HG03571 (cell line): ENCODE results near the gene PRKCD.

ENCODE experiments used
- ATAC-seq: cut with Tn5 transposase; IDR thresholded peaks from one replicate; pipeline ENCODE4 v1.9.1; 2021; ENCODE audit not compliant: unreplicated experiment

The PRKCD gene

DNA sequence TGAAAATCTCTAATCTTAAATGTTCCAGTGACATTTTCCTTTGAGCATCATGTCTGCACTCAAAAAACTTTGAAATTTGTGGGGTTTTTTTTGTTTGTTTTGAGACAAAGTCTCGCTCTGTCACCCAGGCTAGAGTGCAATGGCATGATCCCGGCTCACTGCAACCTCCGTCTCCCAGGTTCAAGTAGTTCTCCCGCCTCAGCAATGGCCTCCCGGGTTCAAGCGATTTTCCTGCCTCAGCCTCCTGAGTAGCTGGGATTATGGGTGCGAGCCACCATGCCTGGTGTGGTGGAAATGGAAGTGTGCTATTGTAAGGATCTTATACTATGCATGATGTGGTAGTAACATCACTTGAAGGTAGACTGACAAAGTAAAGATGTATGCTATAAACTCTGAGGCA lies 52.3 kb downstream of the PRKCD start:
- no peak for ATAC-seq

DNA sequence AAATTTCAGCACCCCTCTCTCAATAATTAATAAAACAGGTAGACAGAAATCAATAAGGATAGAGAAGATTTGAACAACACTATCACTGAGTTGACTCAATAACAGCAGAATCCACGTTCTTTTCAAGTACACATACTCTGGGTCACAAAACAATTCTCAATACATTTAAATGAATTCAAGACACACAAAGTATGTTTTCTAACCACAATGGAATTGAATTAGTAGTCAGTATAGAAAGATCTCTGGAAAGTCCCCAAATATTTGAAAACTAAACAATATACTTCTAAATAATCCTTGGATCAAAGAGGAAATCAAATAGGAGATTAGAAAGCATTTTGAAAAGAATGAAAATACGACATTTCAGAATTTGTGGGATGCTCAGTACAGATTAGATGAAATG lies 54.8 kb downstream of the PRKCD start:
- ATAC-seq = no peak

DNA sequence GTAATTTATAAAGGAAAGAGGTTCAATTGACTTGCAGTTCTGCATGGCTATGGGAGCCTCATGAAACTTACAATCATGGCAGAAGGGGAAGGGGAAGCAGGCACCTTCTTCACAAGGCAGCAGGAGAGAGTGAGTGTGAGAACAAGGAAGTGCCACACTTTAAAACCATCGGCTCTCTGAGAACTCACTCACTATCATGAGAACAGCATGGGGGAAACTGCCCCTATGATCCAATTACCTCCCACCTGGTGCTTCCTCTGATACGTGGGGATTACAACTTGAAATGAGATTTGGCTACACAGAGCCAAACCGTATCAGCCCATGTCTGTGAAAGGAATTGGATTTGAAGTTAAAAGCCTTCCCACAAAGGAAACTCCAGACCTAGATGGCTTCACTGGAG lies 55.7 kb downstream of the PRKCD start:
- ATAC-seq = no peak

DNA sequence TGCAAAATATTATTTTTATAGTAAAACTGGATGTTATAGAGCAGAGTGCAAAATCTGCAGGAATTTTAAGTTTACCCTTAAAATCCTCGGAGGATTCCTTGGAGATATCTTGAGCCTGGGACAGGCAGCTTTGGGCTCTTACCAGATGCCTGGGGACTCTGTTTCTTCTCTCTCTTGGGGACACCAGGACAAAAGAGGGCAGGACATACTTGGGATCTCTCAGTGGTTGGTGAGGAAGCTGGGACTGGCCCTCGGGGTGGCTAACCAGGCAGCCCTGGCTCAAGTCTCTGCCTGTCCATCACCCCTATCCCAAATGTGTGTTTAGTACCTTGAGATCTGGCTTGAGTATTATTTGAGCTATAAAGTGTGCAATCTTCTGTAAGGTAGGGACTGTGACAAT lies 56.2 kb downstream of the PRKCD start:
- ATAC-seq = no peak

GRCh38 chr3:53218131-53218530 lies 57.1 kb downstream of the PRKCD start:
- no peak for ATAC-seq

DNA sequence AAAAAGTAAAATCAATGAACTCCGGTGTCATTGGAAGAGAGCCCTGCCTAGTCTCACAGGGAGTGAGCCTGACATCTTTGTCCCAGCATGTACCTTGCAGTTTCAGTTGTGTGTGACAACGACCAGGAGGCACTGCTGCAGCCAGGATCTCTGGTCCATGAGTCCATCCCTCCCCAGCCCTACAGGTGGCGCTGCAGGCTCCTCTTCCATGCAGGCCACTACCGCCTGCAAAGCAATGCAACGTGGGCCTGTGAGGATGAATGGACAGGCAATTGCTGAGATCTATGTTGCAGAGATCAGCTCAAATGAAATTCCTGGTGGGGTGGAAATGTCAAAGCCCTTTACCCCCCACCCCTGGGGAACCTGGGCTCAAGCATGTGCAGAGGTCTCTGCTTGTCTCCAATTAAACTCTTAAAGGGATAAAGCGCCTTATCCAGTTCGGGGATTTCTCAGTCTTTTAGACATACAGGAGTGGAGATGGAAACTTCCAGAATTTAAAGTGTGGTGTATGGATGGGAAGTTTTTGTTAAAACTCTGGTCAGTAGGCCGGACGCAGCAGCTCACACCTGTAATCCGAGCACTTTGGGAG lies 59.0 kb downstream of the PRKCD start:
- ATAC-seq = no peak

GRCh38 chr3:53221345-53221744 lies 60.3 kb downstream of the PRKCD start:
- ATAC-seq = no peak

GRCh38 chr3:53221827-53222182 lies 60.8 kb downstream of the PRKCD start:
- no peak for ATAC-seq

DNA sequence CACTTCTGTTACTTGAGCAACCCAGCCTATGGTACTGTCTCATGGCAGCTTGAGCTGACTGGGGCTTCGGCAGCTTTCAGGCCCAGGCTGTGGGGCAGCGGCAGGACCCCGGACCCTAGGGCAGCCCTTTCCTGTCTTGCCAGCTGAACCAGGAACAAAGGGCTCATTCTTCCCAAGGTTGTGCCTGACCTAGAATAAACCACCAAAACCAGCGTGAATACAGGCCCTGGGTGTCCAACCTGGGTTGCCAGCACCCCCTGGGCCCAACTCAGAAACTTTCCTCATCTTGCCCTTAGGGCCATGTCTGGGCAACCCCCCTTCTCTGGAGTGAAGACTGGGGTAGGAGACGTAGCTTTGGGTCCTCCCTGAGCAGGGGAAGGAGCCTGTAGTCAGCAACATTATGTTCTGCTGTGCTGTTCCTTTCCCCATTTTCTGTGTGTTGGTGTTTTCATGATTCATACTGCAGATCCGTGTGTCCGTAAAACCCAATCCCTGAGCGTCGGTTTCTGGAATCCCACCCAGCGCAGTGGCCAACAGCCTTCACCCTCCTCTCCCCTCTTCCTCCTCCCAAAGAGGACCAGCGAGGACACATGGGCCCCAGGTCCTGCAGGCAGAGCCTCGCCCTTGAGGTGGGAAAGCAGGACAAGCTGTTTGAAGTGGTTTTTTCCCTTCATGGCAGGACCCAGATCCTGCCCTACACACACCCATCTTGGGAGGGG lies 61.3 kb downstream of the PRKCD start:
- no peak for ATAC-seq

- no peak for ATAC-seq
Observed at GRCh38 chr3:53223025-53223424, 62.0 kb downstream of the PRKCD start.

- no peak for ATAC-seq
Observed at GRCh38 chr3:53223541-53223966, 62.5 kb downstream of the PRKCD start.

DNA sequence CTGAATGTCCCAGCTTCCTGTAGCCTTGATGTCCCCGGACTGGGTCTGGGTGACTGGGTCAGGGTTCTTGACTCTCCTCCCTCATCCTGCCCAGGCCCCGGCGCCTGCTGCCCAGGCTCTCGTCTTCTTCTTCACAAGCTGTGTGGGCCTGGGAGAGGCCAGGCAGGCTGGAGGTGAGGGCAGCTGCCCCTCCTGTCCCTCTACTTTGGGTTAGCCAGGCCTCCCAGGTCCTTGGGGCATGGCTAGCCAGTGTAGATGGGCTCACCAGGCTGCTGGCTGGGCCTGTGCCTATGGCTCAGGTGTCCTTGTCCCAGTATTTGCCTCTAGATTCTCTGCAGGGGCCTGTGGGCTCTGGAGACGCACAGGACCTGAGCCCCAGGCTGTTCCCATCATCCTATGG lies 63.0 kb downstream of the PRKCD start:
- ATAC-seq = no peak

- no peak for ATAC-seq
Observed at GRCh38 chr3:53224536-53224935, 63.5 kb downstream of the PRKCD start.

- no peak for ATAC-seq
Observed at GRCh38 chr3:53225181-53225580, 64.2 kb downstream of the PRKCD start.

- ATAC-seq = no peak
Observed at GRCh38 chr3:53225651-53226050, 64.6 kb downstream of the PRKCD start.

- ATAC-seq = no peak
Observed at GRCh38 chr3:53226142-53226840, 65.3 kb downstream of the PRKCD start.

DNA sequence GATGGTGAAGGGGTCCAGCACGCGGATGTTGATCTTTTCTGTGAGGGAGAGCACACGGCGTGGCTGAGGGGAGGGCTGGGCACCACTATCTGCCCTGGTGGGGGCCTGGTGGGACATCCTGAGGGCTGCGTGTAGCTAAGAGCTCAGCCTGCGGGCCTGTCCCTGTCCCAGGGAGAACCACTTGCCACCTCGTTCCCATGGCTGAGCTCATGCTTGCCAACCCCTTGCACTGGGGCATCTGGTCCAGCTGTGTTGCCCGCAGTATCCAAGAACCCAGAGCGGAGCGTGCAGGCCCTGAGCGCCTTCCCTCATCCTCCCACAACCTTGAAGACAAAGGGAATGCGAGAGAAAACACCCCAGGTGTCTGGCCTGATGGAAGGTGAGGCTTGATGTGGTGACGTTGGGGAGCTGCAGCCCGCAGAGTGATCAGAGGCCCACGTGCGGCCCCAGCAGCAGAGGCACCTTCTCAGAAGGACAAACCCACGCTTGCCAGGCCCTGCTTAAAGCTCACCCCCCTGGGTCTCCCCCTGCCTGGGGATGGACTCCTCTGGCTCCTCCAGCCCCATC lies 65.9 kb downstream of the PRKCD start:
- ATAC-seq = no peak

GRCh38 chr3:53227993-53228885 lies 67.2 kb downstream of the PRKCD start:
- ATAC-seq = no peak

- no peak for ATAC-seq
Observed at GRCh38 chr3:53229171-53229570, 68.2 kb downstream of the PRKCD start.

DNA sequence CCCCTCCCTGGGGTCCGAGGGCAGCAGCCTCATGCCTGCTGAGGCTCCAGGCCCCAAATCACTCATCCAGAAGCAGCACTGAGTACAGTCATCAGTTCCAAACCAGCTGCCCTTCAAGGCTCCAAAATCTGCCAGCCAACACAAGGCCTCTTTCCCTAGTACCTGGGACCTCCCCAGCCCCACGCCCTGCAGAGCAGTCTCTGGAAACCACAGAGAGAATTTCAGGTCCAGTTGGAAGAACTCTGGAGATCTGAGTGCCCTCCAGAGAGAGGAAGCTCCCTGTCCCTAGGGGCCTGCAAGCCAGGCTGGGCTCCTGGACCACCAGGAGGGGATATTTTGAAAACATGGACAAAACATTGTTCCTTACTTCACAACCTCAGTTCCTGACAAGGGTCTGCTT lies 68.6 kb downstream of the PRKCD start:
- no peak for ATAC-seq

DNA sequence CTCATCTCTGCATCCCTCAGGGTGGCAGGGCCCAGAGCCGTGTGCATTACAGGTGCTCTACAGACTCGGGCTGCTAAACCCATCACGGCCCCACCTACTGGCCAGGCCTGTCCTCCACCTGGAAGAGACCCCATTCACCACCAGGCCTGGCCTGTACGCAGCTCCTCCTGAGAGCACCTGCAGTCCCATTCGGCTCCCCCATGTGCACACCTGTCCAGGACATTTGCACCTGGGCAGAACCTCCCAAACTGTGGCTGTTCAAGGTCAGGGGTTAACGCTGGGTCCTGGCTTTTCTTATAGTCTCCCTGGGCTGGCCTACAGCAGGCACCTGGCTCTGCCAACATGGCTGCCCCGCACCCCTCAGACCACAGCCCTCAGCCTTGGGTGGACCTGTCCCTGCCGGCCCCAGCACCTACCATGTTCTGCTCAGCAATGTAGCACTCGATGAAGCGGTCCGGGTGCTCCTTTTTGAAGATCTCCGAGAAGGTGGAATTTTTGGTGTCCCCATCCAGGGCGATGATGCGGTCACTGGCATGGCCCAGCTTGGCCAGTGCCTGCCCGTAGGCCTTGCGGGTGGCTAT lies 69.1 kb downstream of the PRKCD start:
- ATAC-seq = no peak
